NCI-H2029 treated with DMSO at 0.1 percent for 48 hours (cell line): ENCODE measurements around the gene PRR29.
"Not testable (repeated sequence)": the region's sequence is repeated elsewhere in the genome, so short reads cannot be mapped to it uniquely, and the experiment has no call there.

Experiments
- DNase-seq: peaks from one replicate; lab custom pipeline; 2025; lab: John Stamatoyannopoulos, UW

Gene PRR29

DNA sequence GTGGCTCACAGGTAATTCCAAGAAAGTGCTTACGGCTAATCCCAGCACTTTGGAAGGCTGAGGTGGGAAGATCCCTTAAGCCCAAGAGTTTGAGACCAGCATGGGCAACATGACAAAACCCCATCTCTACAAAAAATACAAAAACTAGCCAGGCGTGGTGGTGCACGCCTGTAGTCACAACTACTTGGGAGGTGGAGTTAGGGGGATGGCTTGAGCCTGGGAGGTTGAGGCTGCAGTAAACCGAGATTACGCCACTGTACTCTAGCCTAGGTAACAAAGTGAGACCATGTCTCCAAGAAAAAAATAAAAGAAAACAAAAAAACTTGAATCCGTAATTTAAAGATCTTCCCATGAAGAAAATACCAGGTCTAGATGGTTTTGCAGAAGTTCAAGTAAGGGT is 17.3 kb downstream of the PRR29 start:
- DNase-seq, result no peak

- DNase-seq, result no peak
Observed at GRCh38 chr17:64016231-64016784, 18.2 kb downstream of the PRR29 start.

DNA sequence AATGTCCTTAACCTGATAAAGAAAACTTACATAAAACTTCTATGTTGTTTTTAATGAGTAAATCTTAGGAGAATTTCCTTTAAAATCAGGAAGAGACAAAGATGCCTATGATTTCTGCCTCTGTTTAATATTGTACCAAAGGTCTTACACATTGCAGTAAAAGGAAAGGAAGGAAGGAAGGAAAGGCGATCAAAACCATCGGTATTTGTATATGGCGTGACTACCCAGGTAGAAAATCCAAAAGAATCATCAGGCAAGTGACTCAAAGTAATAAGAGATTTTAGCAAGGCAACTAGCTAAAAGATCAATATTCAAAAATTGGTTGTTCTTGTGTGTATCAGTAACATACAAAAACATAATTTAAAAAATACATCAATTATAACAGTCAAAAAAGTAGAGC is 18.8 kb downstream of the PRR29 start:
- no peak for DNase-seq

GRCh38 chr17:64017381-64017980 is 19.3 kb downstream of the PRR29 start:
- no peak for DNase-seq

DNA sequence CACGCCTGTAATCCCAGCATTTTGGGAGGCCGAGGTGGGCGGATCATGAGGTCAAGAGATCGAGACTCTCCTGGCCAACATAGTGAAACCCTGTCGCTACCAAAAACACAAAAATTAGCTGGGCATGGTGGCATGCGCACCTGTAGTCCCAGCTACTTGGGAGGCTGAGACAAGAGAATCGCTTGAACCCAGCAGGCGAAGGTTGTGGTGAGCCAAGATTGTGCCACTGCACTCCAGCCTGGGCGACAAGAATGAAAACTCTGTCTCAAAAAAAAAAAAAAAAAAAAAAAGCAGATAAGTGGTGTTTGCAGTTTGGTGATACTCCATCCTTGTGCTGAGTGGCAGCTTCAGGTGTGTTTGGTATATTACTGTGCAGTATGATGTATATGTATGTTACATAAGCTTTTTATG is 21.4 kb downstream of the PRR29 start:
- DNase-seq, result not testable (repeated sequence)

- DNase-seq, result no peak
Observed at GRCh38 chr17:64020056-64020766, 22.1 kb downstream of the PRR29 start, which contains the start of gene ICAM2. Gene ICAM2 (minus strand): TSS chr17:64020633. CDS start chr17:64006691, 13,942 bp downstream.

DNA sequence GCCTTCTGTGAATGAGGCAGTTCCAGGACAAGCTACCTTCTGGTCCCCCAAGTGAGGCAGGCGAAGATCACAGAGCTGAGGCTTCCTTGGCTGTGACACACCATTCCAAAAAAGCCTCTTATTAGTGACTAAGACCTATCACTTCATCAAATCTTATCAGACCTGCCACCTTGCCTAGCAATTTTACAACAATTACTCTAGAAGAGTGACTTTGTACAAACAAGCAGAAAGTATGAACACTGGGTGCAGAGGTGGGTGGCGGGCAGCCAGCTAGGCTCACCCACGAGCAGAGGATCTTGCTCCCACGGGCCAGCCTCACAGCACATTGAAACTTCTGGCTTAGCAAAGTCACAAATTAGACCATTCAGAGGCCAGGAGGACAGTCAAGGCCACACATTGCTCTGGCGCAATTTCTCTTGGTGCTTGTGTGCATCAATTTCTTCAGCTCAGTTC is 24.5 kb downstream of the PRR29 start:
- no peak for DNase-seq

DNA sequence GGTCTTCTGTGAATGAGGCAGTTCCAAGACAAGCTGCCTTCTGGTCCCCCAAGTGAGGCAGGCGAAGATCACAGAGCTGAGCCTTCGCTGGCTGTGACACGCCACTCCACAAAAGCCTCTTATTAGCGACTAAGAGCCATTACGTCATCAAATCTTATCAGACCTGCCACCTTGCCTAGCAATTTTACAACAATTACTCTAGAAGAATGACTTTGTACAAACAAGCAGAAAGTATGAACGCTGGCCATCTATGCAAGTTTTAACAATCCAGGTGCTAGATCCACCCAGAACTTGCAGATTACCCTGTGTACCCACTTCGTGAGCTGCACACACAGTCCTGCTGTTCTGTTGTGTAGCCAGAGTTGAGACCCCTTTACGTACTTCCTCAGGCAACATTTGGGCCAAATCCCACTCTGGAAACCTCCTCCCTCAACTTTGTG is 26.1 kb downstream of the PRR29 start:
- DNase-seq, result no peak

- DNase-seq, result no peak
Observed at GRCh38 chr17:64024781-64025731, 26.9 kb downstream of the PRR29 start.

DNA sequence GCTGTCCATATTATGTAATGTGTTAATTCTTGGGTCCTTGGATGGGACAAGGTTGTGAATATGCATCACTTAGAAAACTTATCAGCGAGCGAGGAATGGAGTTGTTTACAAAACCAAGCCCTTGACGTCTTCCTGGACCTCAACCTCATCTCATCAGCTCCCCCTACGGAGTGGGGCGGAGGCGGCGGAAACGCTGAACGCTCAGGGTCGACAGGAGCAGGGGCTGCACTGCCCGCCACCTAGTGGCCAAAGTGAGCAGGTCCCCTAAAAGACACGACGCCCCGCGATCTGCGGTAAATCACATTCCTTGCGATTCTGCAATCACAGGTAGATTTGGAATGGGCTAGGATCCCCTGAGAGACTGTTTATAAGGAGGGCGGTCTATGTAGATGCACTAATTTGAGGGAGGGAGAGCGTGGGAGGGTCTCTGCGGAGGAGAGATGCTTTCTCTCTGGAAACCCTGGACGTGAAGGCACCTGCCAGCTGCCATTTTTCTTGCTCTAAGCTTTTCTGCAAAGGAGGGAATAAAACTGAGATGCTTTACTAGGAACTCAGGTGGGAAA is 27.7 kb downstream of the PRR29 start:
- peak; percentile 12 for DNase-seq

DNA sequence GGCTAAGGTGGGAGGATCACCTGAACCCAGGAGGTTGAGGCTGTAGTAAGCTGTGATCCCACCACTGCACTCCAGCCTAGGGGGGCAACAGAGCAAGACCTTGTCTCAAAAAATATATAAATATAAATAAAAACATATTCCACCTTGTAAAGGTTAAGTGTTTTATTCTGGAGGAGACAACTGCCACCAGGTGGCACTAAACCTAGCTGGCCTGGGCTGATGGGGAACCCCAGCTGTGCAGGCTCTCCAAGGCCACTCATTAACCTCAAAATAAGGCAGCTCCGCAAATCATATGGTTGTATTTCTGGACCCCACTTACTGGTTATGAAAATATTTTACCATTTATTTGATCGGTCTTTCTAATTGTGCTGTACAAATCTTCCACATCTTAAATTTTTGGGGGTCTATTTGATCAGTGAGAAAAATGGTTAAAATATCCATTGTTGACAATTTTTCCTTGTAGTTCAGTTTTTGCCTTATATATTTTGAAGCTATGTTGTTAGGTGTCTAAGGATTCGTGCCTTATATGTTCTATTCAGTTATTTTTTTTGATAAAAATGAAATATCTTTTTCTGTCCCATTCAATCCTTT is 30.8 kb downstream of the PRR29 start:
- DNase-seq, result peak; percentile 12

- DNase-seq, result no peak
Observed at GRCh38 chr17:64032081-64032480, 33.9 kb downstream of the PRR29 start.

DNA sequence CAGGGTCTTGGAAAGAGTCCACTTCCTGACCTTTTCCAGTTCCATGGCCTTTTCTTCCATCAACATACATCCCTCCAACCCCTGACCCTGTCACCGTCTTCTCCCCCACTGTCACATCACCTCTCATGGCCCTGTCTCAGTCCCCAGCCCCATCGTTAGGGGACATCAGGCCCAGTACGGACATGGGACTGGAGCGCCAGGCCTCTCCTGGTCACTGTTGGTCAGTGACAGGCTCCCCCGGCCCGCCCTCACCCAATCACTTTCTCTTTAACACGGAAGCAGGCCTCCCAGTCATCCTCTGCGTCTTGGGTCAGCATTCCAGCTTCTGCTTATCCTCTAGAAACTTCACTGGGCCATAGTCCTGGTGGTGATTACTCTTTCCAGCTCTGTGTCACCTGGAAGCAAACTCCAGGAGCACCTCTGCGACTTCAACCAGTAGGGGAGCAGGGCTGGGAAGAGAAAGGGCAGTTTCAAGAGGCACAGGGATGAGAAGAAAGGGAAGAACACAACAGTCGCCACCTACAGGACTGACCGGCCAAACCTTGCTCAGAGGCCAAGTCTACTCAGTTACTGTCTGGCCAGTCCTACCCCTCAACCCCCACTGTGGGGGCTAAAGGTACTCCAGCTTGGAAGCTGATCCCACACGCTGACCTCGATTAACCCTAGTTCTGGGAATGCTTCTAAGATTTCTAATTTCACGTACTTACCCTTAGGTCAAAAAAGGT is 38.2 kb downstream of the PRR29 start:
- no peak for DNase-seq

- DNase-seq, result no peak
Observed at GRCh38 chr17:64037180-64037579, 39.0 kb downstream of the PRR29 start.

- no peak for DNase-seq
Observed at GRCh38 chr17:64037802-64038201, 39.7 kb downstream of the PRR29 start.

GRCh38 chr17:64038331-64039105 is 40.4 kb downstream of the PRR29 start:
- no peak for DNase-seq

- DNase-seq, result no peak
Observed at GRCh38 chr17:64039106-64039400, 40.9 kb downstream of the PRR29 start.

GRCh38 chr17:64040206-64040605 is 42.1 kb downstream of the PRR29 start:
- no peak for DNase-seq

GRCh38 chr17:64041912-64042311 is 43.8 kb downstream of the PRR29 start:
- no peak for DNase-seq
